Esophagus squamous epithelium (tissue), 5 donors: Measurements from ENCODE around the gene UMODL1. TPM values are rescaled to one million over a fixed set of nuclear protein-coding genes. Genes with fewer than 3 reads are reported as not detected.

Experiments used
- DNase-seq: peaks from one replicate; lab custom pipeline; 2025; lab: John Stamatoyannopoulos, UW
- H3K27ac ChIP-seq, 4 donors: fragments of 200-600 bp; sonication (generic); one replicate each; pipeline ENCODE4 v1.5.1; 2016 to 2019; ENCODE audit warnings: mild to moderate bottlenecking in 1 of 4
- H3K27me3 ChIP-seq, 4 donors: fragments of 200-600 bp; sonication (generic); 1 replicate in 3 of 4; 2 replicates in 1 of 4; pipeline versions ENCODE4 v1.5.1 to v1.6.0; 2017 to 2021; ENCODE audit warnings: antibody characterized with exemption in 1 of 4
- H3K36me3 ChIP-seq, 3 donors: fragments of 200-600 bp; sonication (generic); one replicate each; pipeline ENCODE4 v1.5.1; 2016 to 2019
- H3K4me1 ChIP-seq, 3 donors: fragments of 200-600 bp; sonication (generic); one replicate each; pipeline ENCODE4 v1.5.1; 2017 to 2019
- H3K4me3 ChIP-seq, 4 donors: fragments of 200-600 bp; sonication (generic); 1 replicate in 3 of 4; 2 replicates in 1 of 4; pipeline ENCODE4 v1.5.1; 2016 to 2019; ENCODE audit warnings: mild to moderate bottlenecking in 2 of 4, moderate library complexity in 1 of 4
- H3K9me3 ChIP-seq, 3 donors: fragments of 200-600 bp; sonication (generic); one replicate each; pipeline ENCODE4 v1.5.1; 2016 to 2019
- POLR2A ChIP-seq, 4 donors: fragments of 450-650 bp; IDR thresholded peaks; one replicate each; pipeline ENCODE4 v1.6.1; 2017; ENCODE audit warnings: antibody characterized with exemption in 4 of 4, mild to moderate bottlenecking in 4 of 4, moderate library complexity in 3 of 4
- WGBS, 2 donors: methylation state at CpG; one replicate each; pipeline ENCODE4 v1.1.5; 2018; 5-methylcytosine and 5-hydroxymethylcytosine counted together
- intact Hi-C: fragments of 100-400 bp; cut with DNase I; formaldehyde crosslinking; loops from one replicate; pipeline ENCODE4 v1.15.0; 2022
- total RNA-seq, 4 donors: library from RNA; depleted of rRNA; stranded (reverse); fragments of >200 nt; gene quantifications; one replicate each; pipeline ENCODE4 v1.1.0, GENCODE V29; 2016
- TF ChIP-seq, protein P1 (sequence below), 6 experiments: fragments of 450-650 bp in 4 of 6; fragments of 200-600 bp in 2 of 6; sonication (generic) in 2 of 6; IDR thresholded peaks; one replicate each; pipeline ENCODE4 v1.5.1; 2016 to 2019; ENCODE audit warnings: antibody characterized with exemption in 6 of 6, mild to moderate bottlenecking in 4 of 6, moderate library complexity in 4 of 6
- donor health status: DM: yes; HTN: yes; CAD: no.

UMODL1 gene
- total RNA-seq, 4 donors from 2014 or later, result not detected

DNA sequence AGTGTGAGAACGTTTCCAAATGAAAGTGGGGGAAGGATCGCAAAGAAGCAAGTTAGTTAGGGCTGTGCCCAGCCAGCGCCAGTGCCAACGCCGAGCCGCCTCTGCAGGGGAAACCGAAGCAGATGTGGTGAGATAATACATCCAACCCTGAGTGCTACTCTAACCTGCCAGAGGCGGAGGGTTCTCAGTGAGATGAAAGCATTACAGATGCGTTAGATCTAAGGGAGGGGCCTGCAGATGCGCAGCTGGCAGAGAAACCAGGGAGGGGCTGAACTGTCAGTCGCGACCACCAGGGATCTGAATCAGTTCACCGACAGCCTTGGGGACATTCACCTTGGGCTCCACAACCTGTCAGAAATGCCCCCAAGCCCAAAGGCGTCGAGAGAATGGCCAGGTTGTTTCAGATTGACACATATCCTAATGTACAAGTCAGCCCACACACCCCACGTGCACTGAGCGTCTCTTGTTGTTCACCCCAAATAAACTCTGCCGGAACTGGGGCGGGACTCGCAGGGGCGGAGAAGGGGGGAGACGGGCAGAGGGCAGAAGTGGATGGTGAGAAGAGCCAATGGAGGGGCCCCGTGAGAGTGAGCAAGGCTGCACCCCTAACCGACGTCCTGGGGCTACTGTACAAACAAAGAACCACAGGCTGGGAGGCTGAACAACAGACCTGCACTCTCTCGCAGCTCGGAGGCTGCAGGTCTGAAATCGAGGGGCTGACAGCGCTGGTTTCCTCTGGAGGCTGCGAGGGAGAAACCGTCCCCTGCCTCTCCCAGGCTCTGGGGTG, 8.7 kb upstream of the UMODL1 start:
- intact Hi-C loops, result no loop called here
- Histone ChIP-seq H3K36me3 (no peaks in the 10 kb centered on the region), H3K9me3 (no peaks in the 10 kb centered on the region), H3K4me1 (peaks cover 24 to 48% (median 24%) of the 10 kb centered on the region in 3 donors), H3K27me3 (no peaks in the 10 kb centered on the region), H3K27ac (peak overlapping the region in 2 of 4 donors; percentile 47 to 58), H3K4me3 (peak overlapping the region in 1 of 4 donors; percentile 18)
- WGBS, 2 donors, result 49 to 60% methylated on average over 27 to 28 of the region's 31 CpGs
- TF ChIP-seq POLR2A (IDR thresholded peaks at IDR 0.05), result peak in 1 of 4 donors; percentile 69
- TF ChIP-seq, protein P1, sequence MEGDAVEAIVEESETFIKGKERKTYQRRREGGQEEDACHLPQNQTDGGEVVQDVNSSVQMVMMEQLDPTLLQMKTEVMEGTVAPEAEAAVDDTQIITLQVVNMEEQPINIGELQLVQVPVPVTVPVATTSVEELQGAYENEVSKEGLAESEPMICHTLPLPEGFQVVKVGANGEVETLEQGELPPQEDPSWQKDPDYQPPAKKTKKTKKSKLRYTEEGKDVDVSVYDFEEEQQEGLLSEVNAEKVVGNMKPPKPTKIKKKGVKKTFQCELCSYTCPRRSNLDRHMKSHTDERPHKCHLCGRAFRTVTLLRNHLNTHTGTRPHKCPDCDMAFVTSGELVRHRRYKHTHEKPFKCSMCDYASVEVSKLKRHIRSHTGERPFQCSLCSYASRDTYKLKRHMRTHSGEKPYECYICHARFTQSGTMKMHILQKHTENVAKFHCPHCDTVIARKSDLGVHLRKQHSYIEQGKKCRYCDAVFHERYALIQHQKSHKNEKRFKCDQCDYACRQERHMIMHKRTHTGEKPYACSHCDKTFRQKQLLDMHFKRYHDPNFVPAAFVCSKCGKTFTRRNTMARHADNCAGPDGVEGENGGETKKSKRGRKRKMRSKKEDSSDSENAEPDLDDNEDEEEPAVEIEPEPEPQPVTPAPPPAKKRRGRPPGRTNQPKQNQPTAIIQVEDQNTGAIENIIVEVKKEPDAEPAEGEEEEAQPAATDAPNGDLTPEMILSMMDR (IDR thresholded peaks at IDR 0.05), result no peak
- DNase-seq, result peak; percentile 39

DNA sequence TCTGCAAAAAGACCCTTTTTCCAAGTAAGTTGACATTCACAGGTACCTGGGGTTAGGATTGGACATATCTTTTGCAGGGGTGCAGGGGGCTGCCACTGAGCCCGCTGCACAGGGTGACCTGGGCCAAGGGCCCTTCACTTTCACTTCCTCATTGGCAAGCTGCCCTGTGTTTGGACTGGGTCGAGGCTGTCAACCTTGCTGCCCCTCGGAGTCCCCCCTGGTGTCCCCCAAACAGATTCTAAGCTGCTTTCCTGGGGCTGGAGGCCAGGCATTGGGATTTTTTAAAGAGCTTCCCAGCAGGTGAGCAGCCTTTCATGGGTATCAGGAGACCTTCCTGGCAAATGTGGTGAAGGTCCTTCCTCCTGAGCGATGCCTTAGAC, 7.9 kb upstream of the UMODL1 start:
- intact Hi-C loops, result no loop called here
- Histone ChIP-seq H3K27ac (peak overlapping the region in 3 of 4 donors; percentile 50 to 61 (median 58)), H3K9me3 (no peaks in the 10 kb centered on the region), H3K36me3 (no peaks in the 10 kb centered on the region), H3K27me3 (no peaks in the 10 kb centered on the region), H3K4me3 (peak overlapping the region in 2 of 4 donors; percentile 18 to 36), H3K4me1 (peaks cover 18 to 41% (median 18%) of the 10 kb centered on the region in 3 donors)
- WGBS, 2 donors, result 57% methylated on average over 1 of the region's 4 CpGs; no CpG with 5 or more reads in 1 of the 2 donors
- DNase-seq, result no peak
- TF ChIP-seq, protein P1 (IDR thresholded peaks at IDR 0.05), result no peak
- TF ChIP-seq POLR2A (IDR thresholded peaks at IDR 0.05), result no peak

DNA sequence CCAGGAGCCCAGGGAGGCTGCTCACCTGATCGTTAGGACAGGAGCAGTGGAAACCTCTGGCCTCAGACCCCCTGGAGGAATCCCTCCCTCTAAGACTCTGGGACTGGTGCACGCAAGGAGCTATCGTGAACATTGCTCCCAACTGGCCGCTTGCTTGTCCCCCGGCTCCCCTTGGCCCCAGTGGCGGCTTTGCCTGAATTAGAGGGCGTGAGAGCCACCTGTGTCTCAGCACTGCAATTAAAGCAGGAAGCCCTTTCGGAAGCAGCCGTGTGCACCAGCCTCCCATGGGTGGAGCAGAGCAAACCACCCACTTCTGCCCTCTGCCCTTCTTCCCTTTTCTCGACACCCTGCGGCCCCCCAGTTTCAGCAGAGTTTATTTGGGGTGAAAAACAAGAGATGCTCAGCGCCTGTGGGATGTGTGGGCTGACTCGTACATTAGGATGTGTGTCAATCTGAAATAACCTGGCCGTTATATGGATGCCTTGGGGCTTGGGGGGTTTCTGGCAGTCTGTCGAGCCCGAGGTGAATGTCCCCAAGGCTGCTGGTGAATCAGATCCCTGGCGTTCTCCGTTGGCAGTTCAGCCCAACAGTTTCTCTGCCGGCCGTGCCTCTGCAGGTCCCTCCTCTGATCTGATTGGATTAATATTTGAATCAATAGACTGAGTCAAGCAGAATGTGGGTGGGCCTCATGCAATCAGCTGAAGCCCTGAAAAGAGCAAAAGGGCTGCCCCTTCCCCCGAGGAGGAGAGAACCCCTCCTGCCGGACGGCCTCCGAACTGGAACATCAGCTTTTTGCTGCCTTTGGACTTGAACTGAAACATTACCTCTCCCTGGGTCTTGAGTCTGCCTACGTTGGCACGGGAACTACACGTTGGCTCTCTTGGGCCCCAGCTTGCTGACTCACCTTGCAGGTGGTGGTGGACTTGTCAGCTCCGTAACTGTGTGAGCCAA, 7.3 kb upstream of the UMODL1 start:
- no peak for DNase-seq
- Histone ChIP-seq H3K4me1 (peaks cover 18 to 40% (median 18%) of the 10 kb centered on the region in 3 donors), H3K9me3 (no peaks in the 10 kb centered on the region), H3K27me3 (no peaks in the 10 kb centered on the region), H3K4me3 (peak overlapping the region; percentile 2 to 36 (median 12)), H3K27ac (peak overlapping the region; percentile 32 to 61 (median 54)), H3K36me3 (no peaks in the 10 kb centered on the region)
- TF ChIP-seq POLR2A (IDR thresholded peaks at IDR 0.05), result peak in 1 of 4 donors; percentile 22
- TF ChIP-seq, protein P1 (IDR thresholded peaks at IDR 0.05), result peak in 2 of 6 experiments; percentile 13 to 35
- WGBS, 2 donors, result 23 to 57% methylated on average over 17 to 23 of the region's 28 CpGs
- intact Hi-C loops, result no loop called here

DNA sequence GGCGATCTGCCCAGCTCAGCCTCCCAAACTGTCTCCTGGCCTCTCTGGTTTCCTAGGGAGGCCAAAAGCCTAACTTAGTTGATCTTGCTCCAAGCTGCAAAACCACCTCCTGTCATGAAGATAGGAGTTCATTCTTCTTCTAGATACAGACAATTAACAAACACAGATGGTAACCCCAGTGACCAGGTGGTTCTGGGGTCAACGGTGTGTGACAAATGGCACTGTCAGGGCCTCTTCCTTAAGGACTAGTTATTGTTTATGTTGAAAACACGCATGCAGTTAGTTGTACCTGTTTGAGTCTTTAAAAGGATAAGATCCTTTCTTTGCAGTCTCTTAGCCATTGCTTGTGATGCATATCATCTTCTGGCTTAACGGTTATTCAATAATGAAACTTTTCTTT, 4.6 kb upstream of the UMODL1 start:
- no peaks in the 10 kb centered on the region for H3K36me3 ChIP-seq
- peaks cover 18 to 38% (median 18%) of the 10 kb centered on the region in 3 donors for H3K4me1 ChIP-seq
- intact Hi-C loops, result no loop called here
- H3K27me3 ChIP-seq, result peaks cover 0 to 7% (median 0%) of the 10 kb centered on the region in 4 donors
- TF ChIP-seq POLR2A (IDR thresholded peaks at IDR 0.05), result no peak
- TF ChIP-seq, protein P1 (IDR thresholded peaks at IDR 0.05), result no peak
- H3K4me3 ChIP-seq, result no peak overlapping the region
- no peaks in the 10 kb centered on the region for H3K9me3 ChIP-seq
- no peak for DNase-seq
- H3K27ac ChIP-seq, result no peak overlapping the region
- 67 to 84% methylated on average over 4 of the region's 4 CpGs for WGBS, 2 donors
